NCI-H2196 treated with DMSO at 0.1 percent for 48 hours (cell line): ENCODE results near the gene MAGEB6.
"Not testable (repeated sequence)": the region's sequence is repeated elsewhere in the genome, so short reads cannot be mapped to it uniquely, and the experiment has no call there.

Source experiments
- DNase-seq: peaks from one replicate; lab custom pipeline; 2025; ENCODE audit not compliant: unreplicated experiment; lab: John Stamatoyannopoulos, UW

Gene MAGEB6, protein sequence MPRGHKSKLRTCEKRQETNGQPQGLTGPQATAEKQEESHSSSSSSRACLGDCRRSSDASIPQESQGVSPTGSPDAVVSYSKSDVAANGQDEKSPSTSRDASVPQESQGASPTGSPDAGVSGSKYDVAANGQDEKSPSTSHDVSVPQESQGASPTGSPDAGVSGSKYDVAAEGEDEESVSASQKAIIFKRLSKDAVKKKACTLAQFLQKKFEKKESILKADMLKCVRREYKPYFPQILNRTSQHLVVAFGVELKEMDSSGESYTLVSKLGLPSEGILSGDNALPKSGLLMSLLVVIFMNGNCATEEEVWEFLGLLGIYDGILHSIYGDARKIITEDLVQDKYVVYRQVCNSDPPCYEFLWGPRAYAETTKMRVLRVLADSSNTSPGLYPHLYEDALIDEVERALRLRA

DNA sequence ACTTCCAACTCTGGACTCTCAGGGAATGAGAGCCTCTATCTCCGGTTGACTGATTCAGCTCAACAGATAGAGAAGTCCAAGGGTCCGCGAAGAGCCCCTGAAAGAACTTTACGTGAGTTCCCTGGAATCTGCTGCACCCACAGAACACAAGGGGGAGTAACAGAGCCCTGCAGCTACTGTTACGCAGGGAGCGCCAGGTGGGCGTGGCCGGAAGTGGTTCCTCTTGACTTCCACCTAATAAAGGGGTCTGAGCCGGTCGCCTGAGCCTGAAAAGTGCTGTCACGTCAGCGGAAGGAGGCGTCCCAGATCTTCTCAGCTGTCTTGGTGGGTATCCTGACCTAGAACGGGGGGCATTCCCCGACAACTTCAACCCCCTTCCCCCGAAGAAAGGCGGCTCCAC is at the start of gene MAGEB6:
TSS of gene MAGEB6 (plus strand) at position 237 of the 400 bp plus-strand sequence. CDS start 1,407 bp downstream, outside the sequence.
- no peak for DNase-seq

DNA sequence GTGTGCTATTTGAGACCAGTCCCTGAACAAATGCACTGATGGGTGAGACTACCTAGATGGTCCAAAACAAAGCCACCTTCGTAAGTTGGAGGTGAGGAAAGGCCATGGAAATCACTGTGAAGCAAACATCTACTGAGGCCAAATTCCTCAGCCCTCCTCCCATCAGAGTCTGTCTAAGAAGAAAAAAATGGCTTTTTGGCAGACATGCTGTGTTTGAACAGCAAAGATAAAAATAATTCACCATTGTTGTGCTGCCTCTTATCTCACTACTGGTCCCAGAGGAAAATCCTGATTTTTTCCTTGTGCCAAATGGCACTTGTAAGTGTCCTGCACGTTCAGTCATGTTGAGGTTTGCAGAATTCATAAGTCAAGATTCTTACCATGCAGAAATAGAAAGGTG is 46.2 kb upstream of the MAGEB6 start:
- no peak for DNase-seq

DNA sequence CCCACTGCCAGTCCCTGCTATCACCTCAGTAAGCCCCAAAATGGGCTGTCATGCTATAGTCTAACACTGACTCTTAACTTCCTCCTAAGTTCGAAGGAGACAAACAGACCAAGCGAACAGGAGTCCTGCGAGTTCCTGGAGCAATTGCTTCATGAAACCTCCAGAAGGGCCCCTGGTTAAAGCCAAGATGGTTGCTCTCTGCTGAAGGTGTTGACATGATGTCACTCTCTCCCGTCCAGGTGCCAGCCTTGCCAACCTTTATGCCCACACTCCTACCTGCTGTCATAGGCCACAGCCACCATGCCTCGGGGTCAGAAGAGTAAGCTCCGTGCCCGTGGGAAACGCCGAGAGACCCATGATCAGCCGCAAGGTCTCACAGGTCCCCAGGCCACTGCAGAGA is 31.9 kb upstream of the MAGEB6 start, which contains the start of gene MAGEB6B:
TSS of gene MAGEB6B (plus strand) at position 301 of the 400 bp plus-strand sequence. CDS start at position 301, 0 bp downstream.
- no peak for DNase-seq

DNA sequence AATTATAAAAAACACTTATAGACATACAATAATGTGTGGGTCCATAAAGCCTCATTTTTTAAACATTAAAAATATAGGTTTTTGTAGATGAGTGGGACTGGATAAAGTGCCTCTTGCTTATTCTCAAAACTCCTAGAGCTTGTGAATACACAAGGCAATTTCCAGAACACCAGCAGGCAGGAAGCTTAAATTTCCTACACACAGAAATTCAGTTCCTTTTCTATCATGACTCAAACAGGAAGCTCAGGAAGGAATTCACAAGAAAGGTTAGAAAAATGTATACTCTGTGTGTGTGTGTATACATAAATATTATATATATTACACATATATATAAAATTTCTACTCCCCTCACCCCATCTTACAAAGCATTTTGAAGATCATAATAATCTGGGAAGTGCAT is 11.3 kb downstream of the MAGEB6 start:
- no peak for DNase-seq

DNA sequence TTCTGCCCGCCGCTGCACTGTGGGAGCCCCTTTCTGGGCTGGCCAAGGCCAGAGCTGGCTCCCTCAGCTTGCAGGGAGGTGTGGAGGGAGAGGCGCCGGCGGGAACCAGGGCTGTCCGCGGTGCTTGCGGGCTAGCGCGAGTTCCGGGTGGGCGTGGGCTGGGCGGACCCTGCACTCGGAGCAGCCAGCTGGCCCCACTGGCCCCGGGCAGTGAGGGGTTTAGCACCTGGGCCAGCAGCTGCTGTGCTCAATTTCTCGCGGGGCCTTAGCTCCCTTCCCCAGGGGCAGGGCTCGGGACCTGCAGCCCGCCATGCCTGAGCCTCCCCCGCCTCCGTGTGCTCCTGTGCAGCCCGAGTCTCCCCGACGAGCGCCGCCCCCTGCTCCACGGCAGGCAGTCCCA is 12.5 kb downstream of the MAGEB6 start:
- DNase-seq: not testable (repeated sequence)

DNA sequence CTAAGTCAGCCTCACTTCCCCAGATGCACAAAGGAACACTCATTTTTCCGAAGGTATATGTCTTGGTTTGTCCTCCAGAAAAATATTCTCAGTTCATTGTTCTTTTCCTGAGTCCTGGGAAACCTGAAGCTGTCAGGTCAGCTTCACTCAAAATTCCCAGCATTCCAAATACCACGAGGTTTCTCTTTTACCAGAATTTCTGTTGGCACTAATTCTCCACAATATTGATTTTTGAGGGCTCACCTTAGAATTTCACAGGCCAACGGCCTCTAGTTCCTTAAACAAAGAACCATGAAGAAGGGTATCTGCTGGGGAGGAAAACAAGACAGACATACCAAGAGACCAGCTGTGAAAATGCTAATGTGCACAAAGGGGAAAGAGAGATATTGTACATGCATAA is 15.8 kb downstream of the MAGEB6 start:
- no peak for DNase-seq

DNA sequence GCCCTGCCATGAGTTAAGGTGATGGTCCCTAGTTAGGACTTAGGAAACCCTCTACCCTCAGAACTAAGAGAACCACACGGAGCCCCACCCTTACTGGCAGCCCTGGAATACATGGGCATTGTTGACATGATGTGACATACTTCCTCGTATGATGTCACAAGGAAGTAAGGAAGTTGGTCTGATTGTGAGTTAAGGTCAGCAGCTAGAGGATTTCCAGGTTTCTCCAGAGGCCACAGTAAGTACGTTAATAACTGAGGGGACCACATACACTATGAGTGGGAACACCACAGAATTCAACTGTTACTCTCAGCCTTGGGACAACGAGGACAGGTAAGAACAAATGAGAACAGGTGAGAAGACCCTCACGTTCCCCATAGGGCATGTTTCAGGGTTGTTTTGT is 23.6 kb downstream of the MAGEB6 start, which contains the start of gene MAGEB5:
TSS of gene MAGEB5 (plus strand) at position 301 of the 400 bp plus-strand sequence. CDS start 1,133 bp downstream, outside the sequence.
- no peak for DNase-seq

DNA sequence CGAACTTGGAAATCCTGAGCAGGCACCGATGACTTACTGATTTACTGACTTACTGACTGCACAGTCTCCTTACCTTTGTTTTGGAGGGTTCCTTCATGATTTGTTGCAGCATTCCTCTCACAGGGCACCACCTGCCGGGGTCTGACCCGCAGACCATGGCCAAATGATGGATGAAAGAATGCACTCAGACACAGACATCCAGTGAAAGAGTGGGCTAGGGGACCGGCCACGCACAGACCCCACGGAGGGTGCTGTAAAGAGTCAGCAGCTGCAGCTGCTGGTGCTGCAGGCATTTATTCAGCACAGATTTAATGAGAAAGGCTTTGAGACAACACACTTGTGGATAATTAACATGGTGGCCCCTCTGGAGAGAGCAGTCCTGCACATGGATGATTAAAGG is 27.1 kb downstream of the MAGEB6 start:
- DNase-seq: no peak

DNA sequence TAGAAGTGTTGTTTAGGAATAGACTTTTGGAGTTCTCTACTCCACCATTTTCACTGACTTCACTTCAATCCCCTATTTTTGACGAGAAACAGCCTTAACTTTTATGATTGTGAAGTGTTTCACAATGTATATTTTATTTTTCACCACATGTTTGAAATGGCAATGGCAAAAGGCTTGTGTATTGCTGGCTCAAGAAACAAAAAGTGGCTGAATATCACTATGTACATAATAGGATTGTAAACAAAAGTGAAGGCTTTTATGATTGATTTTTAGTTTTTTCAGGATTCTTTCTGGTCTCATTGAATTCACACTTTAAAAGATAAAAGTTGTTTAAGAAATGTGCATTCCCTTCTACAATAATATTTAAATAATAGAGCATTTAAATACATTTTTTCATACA is 41.9 kb downstream of the MAGEB6 start:
- DNase-seq: no peak
